Psoas muscle (tissue), 8 donors: ENCODE data around the gene PLPPR1. TPM values are rescaled to one million over a fixed set of nuclear protein-coding genes. Genes with fewer than 3 reads are reported as not detected.
"Not testable (repeated sequence)": the region's sequence is repeated elsewhere in the genome, so short reads cannot be mapped to it uniquely, and the experiment has no call there.

ENCODE experiments used
- ATAC-seq, 4 donors: fragments of 200-7000 bp; cut with Tn5 transposase; one replicate each; pipeline ENCODE4 v1.9.1; 2020; ENCODE audit warnings: moderate library complexity in 3 of 4, mild to moderate bottlenecking in 2 of 4
- DNase-seq, 2 donors: peaks; one replicate each; pipeline ENCODE4 v3.0.0-alpha.2; 2020
- H3K27ac ChIP-seq: fragments of 200-600 bp; one replicate; pipeline ENCODE4 v1.8.0; 2022
- H3K27me3 ChIP-seq, 3 donors: fragments of 200-600 bp in 1 of 3; one replicate each; pipeline versions ENCODE4 v1.6.1 to v1.8.0; 2013 to 2022; ENCODE audit warnings: low read length in 2 of 3, mild to moderate bottlenecking in 2 of 3, moderate library complexity in 1 of 3; ENCODE audit not compliant: insufficient read depth in 3 of 3
- H3K36me3 ChIP-seq, 2 donors: fragments of 200-600 bp in 1 of 2; one replicate each; pipeline versions ENCODE4 v1.6.1 to v1.8.0; 2013 to 2022; ENCODE audit warnings: low read depth in 1 of 2, mild to moderate bottlenecking in 1 of 2, moderate library complexity in 1 of 2; ENCODE audit not compliant: insufficient read depth in 1 of 2
- H3K4me1 ChIP-seq: fragments of 200-600 bp; one replicate; pipeline ENCODE4 v1.8.0; 2022
- H3K4me3 ChIP-seq: fragments of 200-600 bp; one replicate; pipeline ENCODE4 v1.8.0; 2022; ENCODE audit warnings: mild to moderate bottlenecking
- H3K9me3 ChIP-seq: fragments of 200-600 bp; one replicate; pipeline ENCODE4 v1.8.0; 2022
- WGBS, 3 donors: extraction: QIAGEN DNeasy Blood & Tissue Kit; methylation state at CpG; one replicate each; pipeline versions ENCODE4 v1.1.6 to v1.1.7; 2013; 5-methylcytosine and 5-hydroxymethylcytosine counted together
- intact Hi-C, 2 donors: fragments of 100-400 bp; cut with DNase I; formaldehyde crosslinking; loops; one replicate each; pipeline versions ENCODE4 v1.11.0 to v1.14.2; 2022
- polyA plus RNA-seq, 3 donors: library from polyadenylated mRNA; stranded (reverse); fragments of 200-250 nt; gene quantifications; one replicate each; pipeline ENCODE4 v1.2.3, GENCODE V29; 2013
- total RNA-seq, 4 donors: library from RNA; stranded (reverse); fragmentation: NEBNext Ultra II Directional in 2 of 4; extraction: Animal tissue kit (Norgen Biotek cat#: 25700) in 2 of 4; gene quantifications; one replicate each; pipeline versions ENCODE4 v1.2.1 to v1.2.4, GENCODE V29; 2021 to 2023
- TF ChIP-seq, protein P1 (sequence below): fragments of 200-600 bp; IDR thresholded peaks from one replicate; pipeline ENCODE4 v1.8.0; 2022; ENCODE audit warnings: antibody characterized with exemption
- donor health status: healthy with polysubstance abuse.
- donor health status: DM: no; HTN: no; CAD: no; lungs with moderate emphysema.
- donor health status: Bipolar disorder and iron deficiency.
- donor health status: healthy.
- donor health status: DM: yes; HTN: yes; CAD: no.
- donor health status: DM: no; HTN: no; CAD: no.
- donor health status: DM: no; HTN: no; CAD: no.
- donor health status: DM: yes; HTN: yes; CAD: no.

The PLPPR1 gene
- total and polyA plus RNA-seq, 7 donors = 0.03 to 0.11 TPM; not detected in 5

DNA sequence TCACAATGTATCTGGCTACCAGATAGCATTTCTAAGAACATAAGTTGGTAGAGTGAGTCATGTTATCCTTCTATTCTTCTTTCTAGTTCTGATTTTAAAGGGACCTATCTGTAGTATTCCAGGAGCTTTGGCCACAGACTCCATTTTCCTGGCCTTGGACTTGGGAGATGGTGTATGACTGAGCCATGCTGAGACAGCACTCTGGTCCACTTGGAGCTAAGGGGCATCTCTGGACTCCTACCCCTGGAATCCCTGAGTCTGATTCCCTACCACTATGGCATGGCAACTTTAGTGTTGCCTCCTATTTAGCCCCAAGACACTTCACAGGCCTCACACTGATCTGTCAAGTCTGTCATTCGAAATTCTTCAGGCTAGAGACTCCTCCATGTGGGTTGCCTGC lies 297.5 kb downstream of the PLPPR1 start:
- H3K27ac ChIP-seq = no peak overlapping the region
- WGBS, 3 donors = 50 to 79% (median 54%) methylated on average over 1 of the region's 1 CpG
- H3K27me3 ChIP-seq = no peaks in the 10 kb centered on the region
- no peak overlapping the region for H3K4me3 ChIP-seq
- ATAC-seq (no peak), DNase-seq (no peak)
- H3K9me3 ChIP-seq = no peaks in the 10 kb centered on the region
- TF ChIP-seq, protein P1, sequence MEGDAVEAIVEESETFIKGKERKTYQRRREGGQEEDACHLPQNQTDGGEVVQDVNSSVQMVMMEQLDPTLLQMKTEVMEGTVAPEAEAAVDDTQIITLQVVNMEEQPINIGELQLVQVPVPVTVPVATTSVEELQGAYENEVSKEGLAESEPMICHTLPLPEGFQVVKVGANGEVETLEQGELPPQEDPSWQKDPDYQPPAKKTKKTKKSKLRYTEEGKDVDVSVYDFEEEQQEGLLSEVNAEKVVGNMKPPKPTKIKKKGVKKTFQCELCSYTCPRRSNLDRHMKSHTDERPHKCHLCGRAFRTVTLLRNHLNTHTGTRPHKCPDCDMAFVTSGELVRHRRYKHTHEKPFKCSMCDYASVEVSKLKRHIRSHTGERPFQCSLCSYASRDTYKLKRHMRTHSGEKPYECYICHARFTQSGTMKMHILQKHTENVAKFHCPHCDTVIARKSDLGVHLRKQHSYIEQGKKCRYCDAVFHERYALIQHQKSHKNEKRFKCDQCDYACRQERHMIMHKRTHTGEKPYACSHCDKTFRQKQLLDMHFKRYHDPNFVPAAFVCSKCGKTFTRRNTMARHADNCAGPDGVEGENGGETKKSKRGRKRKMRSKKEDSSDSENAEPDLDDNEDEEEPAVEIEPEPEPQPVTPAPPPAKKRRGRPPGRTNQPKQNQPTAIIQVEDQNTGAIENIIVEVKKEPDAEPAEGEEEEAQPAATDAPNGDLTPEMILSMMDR = no peak
- H3K4me1 ChIP-seq = no peaks in the 10 kb centered on the region
- intact Hi-C loops = no loop called here
- H3K36me3 ChIP-seq = no peaks in the 10 kb centered on the region

DNA sequence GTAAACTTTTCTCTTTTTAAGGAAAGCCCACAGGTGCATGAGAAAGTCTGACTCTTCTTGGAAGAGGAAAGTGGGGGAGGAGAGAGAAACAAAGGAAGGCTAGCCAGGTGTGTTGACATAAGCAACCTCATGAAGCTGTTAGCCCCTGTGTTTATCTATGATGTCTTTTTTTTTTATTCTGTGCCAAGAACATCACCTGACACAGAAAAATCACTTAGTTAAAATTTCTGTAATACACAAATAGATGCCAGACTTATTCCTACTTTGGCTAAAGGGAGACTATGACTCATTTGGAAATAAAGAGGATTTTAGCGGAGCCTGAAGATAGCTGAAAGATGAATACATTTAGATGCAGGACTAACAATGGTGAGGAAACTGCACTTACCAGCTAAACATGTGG lies 298.0 kb downstream of the PLPPR1 start:
- Histone ChIP-seq H3K4me1 (no peaks in the 10 kb centered on the region), H3K4me3 (no peak overlapping the region), H3K27ac (no peak overlapping the region), H3K36me3 (no peaks in the 10 kb centered on the region), H3K9me3 (no peaks in the 10 kb centered on the region), H3K27me3 (no peaks in the 10 kb centered on the region)
- ATAC-seq (no peak), DNase-seq (no peak)
- intact Hi-C loops = no loop called here
- TF ChIP-seq, protein P1 = no peak
- 82 to 89% (median 88%) methylated on average over 1 of the region's 1 CpG for WGBS, 3 donors

DNA sequence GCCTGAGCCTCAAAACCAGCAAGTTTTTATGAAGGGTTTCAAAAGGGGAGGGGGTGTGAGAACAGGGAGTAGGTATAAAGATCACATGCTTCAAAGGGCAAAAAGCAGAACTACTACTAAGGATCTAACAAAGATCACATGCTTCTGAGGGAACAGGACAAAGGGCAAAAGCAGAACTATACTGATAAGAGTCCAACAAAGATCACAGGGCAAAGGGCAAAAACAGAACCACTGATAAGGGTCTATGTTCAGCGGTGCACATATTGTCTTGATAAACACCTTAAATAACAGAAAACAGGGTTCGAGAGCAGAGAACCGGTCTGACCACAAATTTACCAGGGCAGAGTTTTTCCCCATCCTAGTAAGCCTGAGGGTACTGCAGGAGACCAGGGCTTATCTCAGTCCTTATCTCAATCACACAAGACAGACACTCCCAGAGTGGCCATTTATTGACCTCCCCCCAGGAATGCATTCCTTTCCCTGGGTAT lies 298.9 kb downstream of the PLPPR1 start:
- H3K36me3 ChIP-seq, intact Hi-C loops, DNase-seq, H3K27me3 ChIP-seq, H3K4me1 ChIP-seq, H3K9me3 ChIP-seq, H3K27ac ChIP-seq, ATAC-seq, H3K4me3 ChIP-seq: not testable (repeated sequence)
- WGBS, 3 donors = 86 to 91% (median 90%) methylated on average over 3 of the region's 3 CpGs

DNA sequence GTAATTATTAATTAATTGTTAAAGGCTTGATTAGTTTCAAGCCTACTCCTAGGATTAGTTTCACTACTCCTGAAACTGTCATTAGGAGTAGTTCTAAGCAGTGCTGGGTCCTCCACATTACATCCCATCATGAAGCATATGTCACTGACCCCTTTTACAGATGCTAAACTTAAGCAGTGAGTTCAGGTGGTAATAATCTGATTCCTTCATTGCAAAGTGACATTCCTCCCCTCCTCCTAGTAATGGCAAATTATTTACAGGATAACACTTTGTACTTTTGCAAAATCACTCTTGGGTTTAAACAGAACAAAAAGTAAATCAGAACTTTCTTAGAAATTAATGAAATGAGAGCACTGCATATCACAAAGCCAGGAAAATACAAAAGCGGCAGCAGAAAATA lies 303.8 kb downstream of the PLPPR1 start:
- DNase-seq (no peak), ATAC-seq (no peak)
- Histone ChIP-seq H3K27me3 (no peaks in the 10 kb centered on the region), H3K36me3 (no peaks in the 10 kb centered on the region), H3K4me3 (no peak overlapping the region), H3K4me1 (no peaks in the 10 kb centered on the region), H3K9me3 (no peaks in the 10 kb centered on the region), H3K27ac (no peak overlapping the region)
- 94 to 100% (median 95%) methylated on average over 1 of the region's 1 CpG for WGBS, 3 donors
- intact Hi-C loops = no loop called here
- TF ChIP-seq, protein P1 = no peak

GRCh38 chr9:101333490-101333889 lies 305.0 kb downstream of the PLPPR1 start:
- no peaks in the 10 kb centered on the region for H3K9me3 ChIP-seq
- no peak for ATAC-seq
- no peaks in the 10 kb centered on the region for H3K27me3 ChIP-seq
- no peak overlapping the region for H3K4me3 ChIP-seq
- DNase-seq = no peak
- H3K36me3 ChIP-seq = no peaks in the 10 kb centered on the region
- intact Hi-C loops = no loop called here
- WGBS, 3 donors = 74 to 87% (median 82%) methylated on average over 4 of the region's 4 CpGs
- no peak overlapping the region for H3K27ac ChIP-seq
- no peaks in the 10 kb centered on the region for H3K4me1 ChIP-seq
- TF ChIP-seq, protein P1 = no peak
